Measurements from ENCODE around the gene CRYGA. TPM values are rescaled to one million over a fixed set of nuclear protein-coding genes. Genes with fewer than 3 reads are reported as not detected.

Gene CRYGA
- total RNA-seq, 1 experiment from 2014 or later: not detected

DNA sequence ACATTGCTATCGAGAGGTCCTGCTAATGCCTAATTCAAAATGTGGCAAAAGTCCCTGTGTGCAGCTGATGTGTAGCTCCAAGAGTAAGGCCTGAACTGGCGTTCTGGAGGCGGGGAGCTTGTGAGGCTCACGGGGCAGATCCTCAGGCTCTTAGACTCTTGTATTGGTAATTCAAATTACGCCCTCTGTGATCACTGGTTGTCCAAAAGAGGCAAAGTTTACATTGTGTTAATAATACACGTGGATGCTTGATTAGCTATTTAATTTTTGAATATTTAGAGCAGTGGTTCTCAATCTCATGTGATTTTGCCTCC lies 12.4 kb upstream of the CRYGA start:
- POLR2A ChIA-PET (ENCODE audit: low non-redundant PET): no interaction called here
- CTCF ChIA-PET: interaction anchor here (1.1 to 1.2 kb wide), 2 partner anchors 79 to 429 kb away, joined by 3 to 8 read pairs; partner anchors contain the start of gene IDH1

DNA sequence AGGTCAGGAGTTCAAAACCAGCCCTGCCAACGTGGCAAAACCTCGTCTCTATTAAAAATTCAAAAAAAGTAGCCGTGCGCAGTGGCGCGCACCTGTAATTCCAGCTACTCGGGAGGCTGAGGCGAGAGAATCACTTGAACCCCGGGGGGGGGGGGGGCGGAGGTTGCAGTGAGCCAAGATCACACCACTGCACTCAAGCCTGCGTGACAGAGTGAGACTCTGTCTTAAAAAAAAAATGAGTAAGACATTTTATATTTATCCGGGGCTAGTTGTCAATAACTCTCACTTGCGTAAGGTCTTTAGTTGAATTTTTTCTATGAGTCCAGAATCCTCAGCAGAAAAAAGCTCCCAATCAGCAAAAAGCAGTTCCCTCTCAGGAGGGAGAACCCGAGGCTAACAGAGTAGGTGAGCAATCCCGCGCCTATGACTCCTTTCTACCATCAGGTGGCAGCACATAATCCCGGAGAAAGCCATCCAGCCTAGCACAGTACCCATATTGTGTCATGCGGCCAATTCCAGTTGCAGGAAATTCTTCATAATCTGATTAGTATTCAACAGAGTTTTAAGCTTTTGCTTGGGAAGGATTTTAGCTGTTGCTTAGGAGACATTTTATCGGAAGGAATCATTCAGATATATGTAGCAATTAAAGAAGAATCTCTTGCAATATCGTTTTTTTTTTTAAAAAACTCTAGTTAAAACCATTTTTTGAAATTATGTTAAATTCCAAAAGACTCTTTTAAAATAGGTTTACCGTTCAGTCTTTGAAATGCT lies 11.9 kb upstream of the CRYGA start:
- Histone ChIP-seq H3K4me1 (ENCODE audit: insufficient read depth, low read length, poor library complexity, severe bottlenecking) (peaks cover 4% of the 10 kb centered on the region), H3K36me3 (ENCODE audit: insufficient read depth, low read length, poor library complexity, severe bottlenecking) (no peaks in the 10 kb centered on the region), H3K9me3 (ENCODE audit: low read depth, low read length, poor library complexity, severe bottlenecking) (no peaks in the 10 kb centered on the region), H3K4me3 (ENCODE audit: low read depth, low read length, poor library complexity, severe bottlenecking) (no peak overlapping the region), H3K27ac (ENCODE audit: low read depth, low read length, poor library complexity, severe bottlenecking) (no peak overlapping the region), H3K27me3 (replicated peaks; ENCODE audit: insufficient read depth, low read depth, low read length, poor library complexity) (no peaks in the 10 kb centered on the region)
- intact Hi-C loops (cut with micrococcal nuclease; ENCODE audit: unreplicated experiment): loop anchor here (1.0 to 5.0 kb wide), 2 partner anchors 79 to 302 kb away; no protein-coding TSS in a partner anchor
- TF ChIP-seq, protein P1, sequence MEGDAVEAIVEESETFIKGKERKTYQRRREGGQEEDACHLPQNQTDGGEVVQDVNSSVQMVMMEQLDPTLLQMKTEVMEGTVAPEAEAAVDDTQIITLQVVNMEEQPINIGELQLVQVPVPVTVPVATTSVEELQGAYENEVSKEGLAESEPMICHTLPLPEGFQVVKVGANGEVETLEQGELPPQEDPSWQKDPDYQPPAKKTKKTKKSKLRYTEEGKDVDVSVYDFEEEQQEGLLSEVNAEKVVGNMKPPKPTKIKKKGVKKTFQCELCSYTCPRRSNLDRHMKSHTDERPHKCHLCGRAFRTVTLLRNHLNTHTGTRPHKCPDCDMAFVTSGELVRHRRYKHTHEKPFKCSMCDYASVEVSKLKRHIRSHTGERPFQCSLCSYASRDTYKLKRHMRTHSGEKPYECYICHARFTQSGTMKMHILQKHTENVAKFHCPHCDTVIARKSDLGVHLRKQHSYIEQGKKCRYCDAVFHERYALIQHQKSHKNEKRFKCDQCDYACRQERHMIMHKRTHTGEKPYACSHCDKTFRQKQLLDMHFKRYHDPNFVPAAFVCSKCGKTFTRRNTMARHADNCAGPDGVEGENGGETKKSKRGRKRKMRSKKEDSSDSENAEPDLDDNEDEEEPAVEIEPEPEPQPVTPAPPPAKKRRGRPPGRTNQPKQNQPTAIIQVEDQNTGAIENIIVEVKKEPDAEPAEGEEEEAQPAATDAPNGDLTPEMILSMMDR (conservative IDR thresholded peaks at IDR 0.05; ENCODE audit: low read depth, low read length): peak; percentile 92
- TF ChIP-seq EZH2 (IDR thresholded peaks at IDR 0.05; ENCODE audit: borderline replicate concordance, low read depth, low read length, poor library complexity, severe bottlenecking): no peak
- no TSS peak for BruUV-seq (replicated peaks)
- POLR2A ChIA-PET (ENCODE audit: low non-redundant PET): no interaction called here
- CTCF ChIA-PET: interaction anchor here (0.5 to 1.2 kb wide), 3 partner anchors 60 to 429 kb away, joined by 3 to 8 read pairs (median 4); partner anchors contain the start of gene IDH1
- peak; percentile 93 for DNase-seq (ENCODE audit: low spot score)

More for the DNA sequence above, 12.4 kb upstream of the CRYGA start:
- BruUV-seq (replicated peaks): no TSS peak
- Histone ChIP-seq H3K4me1 (ENCODE audit: insufficient read depth, low read length, poor library complexity, severe bottlenecking) (peaks cover 4% of the 10 kb centered on the region), H3K4me3 (ENCODE audit: low read depth, low read length, poor library complexity, severe bottlenecking) (no peak overlapping the region), H3K27me3 (replicated peaks; ENCODE audit: insufficient read depth, low read depth, low read length, poor library complexity) (no peaks in the 10 kb centered on the region), H3K27ac (ENCODE audit: low read depth, low read length, poor library complexity, severe bottlenecking) (no peak overlapping the region), H3K36me3 (ENCODE audit: insufficient read depth, low read length, poor library complexity, severe bottlenecking) (no peaks in the 10 kb centered on the region), H3K9me3 (ENCODE audit: low read depth, low read length, poor library complexity, severe bottlenecking) (no peaks in the 10 kb centered on the region)
- TF ChIP-seq EZH2 (IDR thresholded peaks at IDR 0.05; ENCODE audit: borderline replicate concordance, low read depth, low read length, poor library complexity, severe bottlenecking): no peak
- TF ChIP-seq, protein P1 (conservative IDR thresholded peaks at IDR 0.05; ENCODE audit: low read depth, low read length): no peak
- peak; percentile 17 for DNase-seq (ENCODE audit: low spot score)
- intact Hi-C loops (cut with micrococcal nuclease; ENCODE audit: unreplicated experiment): loop anchor here (1.0 to 5.0 kb wide), 2 partner anchors 79 to 302 kb away; no protein-coding TSS in a partner anchor

DNA sequence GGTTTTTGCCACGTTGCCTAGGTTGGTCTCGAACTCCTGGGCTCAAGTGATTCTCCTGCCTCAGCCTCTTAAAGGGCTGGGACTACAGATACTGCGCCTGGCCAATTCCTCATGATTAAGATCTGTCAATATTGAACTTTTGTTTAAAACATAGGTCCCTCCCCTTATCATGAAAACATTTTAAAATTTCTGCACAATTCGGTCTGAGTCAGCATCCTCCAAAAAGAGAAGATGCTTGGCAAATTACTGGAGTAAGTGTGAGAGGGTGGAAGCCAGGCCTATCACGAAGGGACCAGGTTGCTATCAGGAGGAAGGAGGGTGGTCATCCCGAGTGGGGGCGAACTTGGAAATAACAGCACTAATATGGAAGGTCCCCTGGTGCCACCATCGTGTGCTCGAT lies 10.8 kb upstream of the CRYGA start:
- Histone ChIP-seq H3K4me3 (ENCODE audit: low read depth, low read length, poor library complexity, severe bottlenecking) (no peak overlapping the region), H3K27me3 (replicated peaks; ENCODE audit: insufficient read depth, low read depth, low read length, poor library complexity) (no peaks in the 10 kb centered on the region), H3K36me3 (ENCODE audit: insufficient read depth, low read length, poor library complexity, severe bottlenecking) (no peaks in the 10 kb centered on the region), H3K9me3 (ENCODE audit: low read depth, low read length, poor library complexity, severe bottlenecking) (no peaks in the 10 kb centered on the region), H3K4me1 (ENCODE audit: insufficient read depth, low read length, poor library complexity, severe bottlenecking) (peaks cover 4% of the 10 kb centered on the region), H3K27ac (ENCODE audit: low read depth, low read length, poor library complexity, severe bottlenecking) (no peak overlapping the region)
- TF ChIP-seq EZH2 (IDR thresholded peaks at IDR 0.05; ENCODE audit: borderline replicate concordance, low read depth, low read length, poor library complexity, severe bottlenecking): no peak
- TF ChIP-seq, protein P1 (conservative IDR thresholded peaks at IDR 0.05; ENCODE audit: low read depth, low read length): no peak
- POLR2A ChIA-PET (ENCODE audit: low non-redundant PET): no interaction called here
- CTCF ChIA-PET: no interaction called here
- no TSS peak for BruUV-seq (replicated peaks)
- intact Hi-C loops (cut with micrococcal nuclease; ENCODE audit: unreplicated experiment): no loop called here
- no peak for DNase-seq (ENCODE audit: low spot score)
